Urothelium cell line (cell line): ENCODE results near the gene COTL1.
A peak's percentile ranks its signal among the peaks of the same experiment; 100 is the strongest.

Experiments
- DNase-seq: peaks from one replicate; pipeline ENCODE4 v3.0.0; 2011; ENCODE audit warnings: low spot score, mixed read lengths
- FAIRE-seq: peaks from 2 replicates; lab custom pipeline; 2011; peaks lifted over from hg19 to GRCh38; lab: Jason Lieb, UNC

COTL1 gene

DNA sequence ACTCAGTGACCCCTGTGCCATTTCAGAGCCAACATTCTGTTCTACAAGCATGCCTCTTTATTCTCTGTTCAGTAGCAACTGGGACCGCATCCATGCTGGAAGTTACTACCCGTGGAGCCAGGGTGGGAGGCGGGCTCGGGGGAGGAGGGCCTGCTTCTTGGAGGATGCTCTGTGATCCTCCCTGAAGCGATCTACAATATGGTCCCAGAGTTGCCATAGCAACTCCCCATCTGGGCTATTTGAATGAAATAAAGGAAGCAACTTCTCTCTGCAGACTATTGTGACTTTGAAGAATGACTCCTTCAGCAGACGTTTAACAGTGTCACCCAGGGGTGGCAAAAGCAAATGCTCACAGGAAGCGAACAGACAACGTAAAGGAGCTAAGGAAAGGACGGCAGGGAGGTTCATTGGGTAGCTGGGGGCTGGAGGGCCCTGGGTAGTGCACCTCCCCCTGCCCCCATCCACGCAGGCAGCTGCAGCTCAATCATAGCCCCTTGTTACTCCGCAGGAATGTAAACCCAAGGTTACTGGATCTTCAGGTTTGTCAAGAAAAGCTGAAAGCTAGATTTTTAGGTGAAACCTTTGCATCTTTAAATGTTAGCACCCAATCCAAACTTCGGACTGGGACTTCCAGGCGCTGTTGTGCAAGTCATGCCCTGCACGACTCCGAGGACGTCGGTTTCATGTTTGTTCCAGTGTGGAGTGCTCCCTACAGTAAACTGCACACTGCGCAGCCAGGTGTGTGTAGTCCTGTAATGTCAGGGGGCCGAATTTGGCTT lies 62.3 kb downstream of the COTL1 start:
- FAIRE-seq (no peak), DNase-seq (no peak)

DNA sequence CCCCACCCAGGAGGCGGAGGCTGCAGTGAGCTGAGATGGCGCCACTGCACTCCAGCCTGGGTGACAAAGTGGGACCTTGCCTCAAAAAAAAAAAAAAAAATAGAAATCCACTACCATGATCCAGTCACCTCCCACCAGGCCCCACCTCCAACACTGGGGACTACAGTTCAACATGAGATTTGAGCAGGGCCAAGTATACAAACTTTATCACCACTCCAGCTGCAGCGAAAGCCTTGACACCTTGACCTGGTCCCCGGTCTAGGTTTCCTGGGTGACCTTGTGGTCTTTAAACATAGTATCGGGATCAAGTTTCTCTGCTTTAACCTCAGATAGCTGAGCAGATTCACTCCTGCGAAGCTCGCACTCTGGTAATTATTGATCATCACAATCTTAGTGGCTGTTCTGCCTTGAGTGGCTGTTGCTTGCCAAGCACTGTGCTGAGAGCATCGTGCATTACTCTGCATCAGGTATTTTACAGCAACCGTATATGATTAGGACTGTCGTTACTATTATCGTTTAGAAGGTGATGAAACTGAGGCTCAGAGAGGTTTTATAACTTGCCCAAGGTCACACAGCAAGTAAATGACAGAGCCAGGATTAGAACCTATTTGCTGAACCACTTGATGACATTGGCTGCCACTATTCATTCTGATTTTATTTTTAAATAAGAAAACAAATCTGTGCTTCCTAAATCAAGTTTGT lies 63.1 kb downstream of the COTL1 start:
- no peak for FAIRE-seq

DNA sequence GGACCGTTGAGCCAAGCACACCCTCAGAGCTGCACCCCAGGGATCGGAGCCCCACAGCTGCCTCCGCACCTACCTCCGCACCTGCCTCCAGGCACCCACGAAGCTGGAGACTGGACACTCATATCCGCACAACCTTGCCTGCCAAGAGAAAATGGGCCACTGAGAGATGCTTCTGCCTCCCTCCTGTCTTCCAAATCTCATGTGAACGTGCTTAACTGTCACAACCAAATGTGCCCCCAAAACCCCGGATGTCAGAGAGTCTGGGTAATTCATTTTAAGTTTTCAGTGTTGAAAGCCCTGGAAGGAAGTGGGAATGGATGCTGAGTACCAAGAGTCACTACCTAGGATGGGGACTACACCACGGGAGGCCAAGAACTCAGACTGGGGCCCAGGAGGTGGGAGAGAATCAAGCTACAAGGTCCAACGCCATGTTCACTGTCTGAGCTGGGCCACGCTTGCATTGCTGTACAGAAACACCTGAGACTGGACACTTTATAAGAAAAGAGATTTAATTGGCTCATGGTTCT lies 63.9 kb downstream of the COTL1 start:
- FAIRE-seq (no peak), DNase-seq (no peak)

More for the DNA sequence above, 63.1 kb downstream of the COTL1 start:
- no peak for DNase-seq

DNA sequence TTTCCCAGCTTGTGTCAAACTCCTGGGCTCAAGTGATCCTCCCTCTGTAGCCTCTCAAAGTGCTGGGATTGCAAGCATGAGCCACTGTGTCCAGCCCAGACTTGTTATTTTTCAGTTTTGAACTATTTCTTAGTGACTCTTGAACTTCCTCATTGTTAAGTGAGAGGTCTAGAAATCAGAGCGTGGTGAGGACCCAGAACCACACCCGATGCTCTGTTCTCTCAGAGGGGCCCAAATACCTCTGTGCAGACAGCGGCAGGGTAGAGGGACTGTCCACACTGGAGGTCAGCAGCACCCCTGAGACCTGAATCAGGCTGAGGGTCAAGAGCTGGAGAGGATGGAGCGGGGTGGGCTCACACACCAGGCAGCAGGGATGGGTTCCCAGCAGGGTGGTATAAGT lies 65.7 kb downstream of the COTL1 start:
- DNase-seq (no peak), FAIRE-seq (no peak)

DNA sequence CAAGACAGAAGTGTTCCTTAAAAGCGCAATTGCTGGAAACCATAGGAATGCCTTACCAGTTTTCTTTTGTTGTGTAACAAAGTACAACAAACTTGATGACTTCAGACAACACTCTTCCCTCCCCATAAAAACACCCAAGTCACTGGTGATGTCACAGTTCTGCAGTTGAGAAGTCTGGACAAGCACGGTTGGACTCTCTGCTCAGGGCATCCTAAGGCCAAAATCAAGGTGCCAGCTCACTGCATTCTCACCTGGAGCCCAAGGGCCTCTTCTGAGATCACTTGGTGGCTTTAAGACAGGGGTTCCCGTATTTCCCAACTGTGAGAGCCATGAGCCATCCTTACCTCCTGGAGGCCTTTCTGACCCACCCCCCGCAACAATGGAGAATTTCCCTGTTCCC lies 67.8 kb downstream of the COTL1 start:
- FAIRE-seq (no peak), DNase-seq (no peak)

DNA sequence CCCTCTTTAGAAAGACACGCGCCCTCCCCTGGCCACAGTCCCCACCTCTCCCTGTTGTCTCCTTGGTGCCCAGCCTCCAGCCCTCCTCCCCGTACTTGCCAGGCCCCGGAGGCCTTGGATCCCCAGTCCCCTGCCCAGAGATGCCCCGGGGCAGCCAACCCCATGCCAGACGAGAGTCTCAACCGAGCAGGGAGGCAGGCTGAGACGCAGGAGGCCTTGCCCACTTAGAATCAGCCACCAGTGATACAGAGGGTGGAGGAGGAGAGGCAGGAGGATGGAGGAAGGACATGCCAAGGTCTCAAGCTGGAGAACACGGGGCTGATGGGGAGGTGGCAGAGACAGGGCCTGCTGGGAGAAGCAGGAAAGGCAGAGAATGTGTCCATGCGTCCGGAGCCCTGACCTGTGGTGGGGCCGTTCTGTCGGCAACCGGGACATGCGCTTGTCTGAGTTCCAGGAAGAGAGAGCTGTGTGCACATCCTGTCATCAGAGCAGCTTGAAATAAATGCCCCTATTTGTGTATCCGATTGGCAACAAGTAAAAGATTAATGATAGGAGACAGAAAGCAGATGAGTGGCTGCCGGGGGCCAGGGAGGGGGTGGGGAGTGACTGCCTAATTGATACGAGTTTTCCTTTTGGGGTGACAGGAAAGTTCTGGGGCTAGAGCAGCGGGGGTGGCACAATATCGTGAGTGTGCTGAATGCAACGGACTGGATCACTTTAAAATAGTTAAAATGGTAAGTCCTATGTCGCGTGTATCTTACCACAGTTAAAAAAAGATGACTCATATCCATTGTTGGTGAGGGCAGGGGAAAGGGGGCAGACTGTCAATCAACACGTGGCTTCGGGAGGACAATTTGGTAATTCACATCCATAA lies 68.7 kb downstream of the COTL1 start:
- DNase-seq (peak; percentile 35), FAIRE-seq (no peak)

DNA sequence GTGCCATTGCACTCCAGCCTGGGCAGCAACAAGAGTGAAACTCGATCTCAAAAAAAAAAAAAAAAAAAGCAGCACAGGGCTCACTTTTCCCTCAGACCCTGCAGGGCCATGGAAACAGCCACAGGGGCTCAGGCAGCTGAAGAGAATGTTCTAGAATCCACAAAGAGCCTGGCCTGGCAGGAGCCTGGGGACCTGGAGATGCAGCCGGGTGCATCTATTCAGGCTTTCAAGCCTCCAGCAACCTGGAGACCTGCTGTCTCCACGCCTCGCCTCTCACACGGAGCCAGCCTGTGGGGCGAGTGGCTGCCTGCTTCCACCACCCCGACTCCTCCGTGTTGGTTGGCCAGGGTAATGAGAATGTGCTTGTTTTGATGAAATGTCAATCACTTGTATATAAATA lies 69.4 kb downstream of the COTL1 start:
- DNase-seq (no peak), FAIRE-seq (no peak)

DNA sequence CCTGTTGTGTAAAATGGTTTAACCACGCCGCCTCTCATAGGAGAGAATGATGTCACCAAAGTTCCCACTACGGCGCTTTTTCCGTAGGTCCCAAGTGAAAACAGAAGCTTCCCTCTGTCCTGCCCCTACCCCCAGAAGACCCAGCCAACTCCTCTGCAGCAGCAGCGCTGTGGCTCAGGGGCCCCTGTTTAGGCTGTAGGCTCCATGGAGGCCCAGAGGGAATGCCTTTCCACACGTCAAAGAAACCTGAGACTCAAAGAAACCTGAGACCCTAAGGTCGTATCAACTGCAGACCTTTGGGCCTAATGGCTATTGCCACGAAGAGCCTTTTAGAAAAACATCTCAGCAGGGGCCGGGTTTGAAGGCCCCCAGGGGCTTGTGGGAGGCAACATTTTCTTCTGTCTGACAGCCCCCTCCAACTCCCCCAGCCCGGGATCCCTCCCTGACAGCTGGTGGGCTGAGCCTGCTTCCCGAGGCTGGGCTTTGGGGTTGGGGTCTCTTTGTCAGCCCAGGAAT lies 70.3 kb downstream of the COTL1 start:
- no peak for DNase-seq
- FAIRE-seq, result no peak

DNA sequence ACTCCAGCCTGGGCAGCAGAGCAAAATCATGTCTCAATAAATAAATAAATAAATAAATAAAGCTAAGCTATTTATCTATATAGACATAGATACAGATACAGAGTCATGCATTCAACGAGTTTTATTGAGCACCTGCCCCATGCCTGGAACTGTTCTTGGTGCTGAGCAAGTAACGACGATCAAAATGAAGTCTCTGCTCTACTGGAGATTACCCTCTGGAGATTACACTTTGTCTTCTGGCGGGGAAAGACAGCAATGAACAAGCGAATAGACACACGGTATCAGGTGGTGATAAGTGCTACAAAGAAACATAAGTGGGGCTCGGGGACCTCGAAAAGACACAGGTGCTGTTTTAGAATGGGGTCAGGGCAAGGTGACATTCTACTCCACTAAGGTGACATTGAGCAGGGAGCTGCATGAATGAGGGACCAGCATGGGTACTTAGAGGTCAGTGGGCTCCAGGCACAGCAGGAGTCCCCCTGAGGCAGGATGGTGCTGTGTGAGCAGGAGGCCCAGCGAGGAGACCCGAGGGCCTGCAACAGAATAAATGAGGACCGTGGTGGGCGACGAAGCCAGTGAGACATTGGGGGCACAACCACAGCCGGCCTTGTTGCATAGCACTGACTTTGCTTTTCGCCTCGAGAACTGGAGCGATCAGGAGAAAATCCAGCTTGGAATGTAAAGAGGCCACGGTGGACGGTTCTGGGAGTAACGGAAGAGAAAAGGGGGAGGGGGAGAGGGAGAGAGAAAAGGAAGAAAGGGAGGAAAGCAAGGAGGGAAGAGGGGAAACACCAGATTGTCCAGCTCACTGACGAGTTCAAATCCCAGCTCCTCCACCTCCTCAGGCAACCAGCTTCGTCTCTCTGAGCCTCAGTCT lies 71.0 kb downstream of the COTL1 start:
- no peak for FAIRE-seq
- no peak for DNase-seq

DNA sequence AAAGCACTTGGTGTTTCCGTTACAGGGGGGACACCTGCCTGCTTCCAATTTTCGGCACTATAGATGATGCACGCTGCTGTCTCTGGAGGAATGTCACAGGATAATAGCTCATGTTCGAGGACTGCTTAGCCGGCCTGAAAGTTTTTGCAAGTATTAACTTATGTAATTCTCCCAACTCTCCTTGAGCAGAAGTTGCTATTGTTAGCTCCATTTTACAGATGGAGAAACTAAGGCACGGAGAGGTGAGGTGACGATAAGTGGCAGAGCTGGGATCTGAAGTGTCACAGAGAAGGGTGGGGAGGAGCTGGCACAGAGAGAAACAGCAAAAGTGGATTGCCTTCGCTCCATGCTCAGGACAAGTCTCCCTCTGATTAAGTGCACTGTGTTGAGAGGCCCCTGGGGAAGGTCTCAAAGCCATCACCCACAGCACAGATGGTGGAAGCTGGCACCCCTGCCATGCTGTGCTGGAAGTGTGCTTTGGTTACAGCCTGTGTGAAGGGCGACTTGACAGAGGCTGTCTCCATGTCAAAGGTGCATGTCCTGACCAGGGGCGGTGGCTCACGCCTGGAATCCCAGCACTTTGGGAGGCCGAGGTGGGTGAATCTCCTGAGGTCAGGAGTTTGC lies 72.7 kb downstream of the COTL1 start:
- FAIRE-seq, result no peak
- DNase-seq, result no peak

DNA sequence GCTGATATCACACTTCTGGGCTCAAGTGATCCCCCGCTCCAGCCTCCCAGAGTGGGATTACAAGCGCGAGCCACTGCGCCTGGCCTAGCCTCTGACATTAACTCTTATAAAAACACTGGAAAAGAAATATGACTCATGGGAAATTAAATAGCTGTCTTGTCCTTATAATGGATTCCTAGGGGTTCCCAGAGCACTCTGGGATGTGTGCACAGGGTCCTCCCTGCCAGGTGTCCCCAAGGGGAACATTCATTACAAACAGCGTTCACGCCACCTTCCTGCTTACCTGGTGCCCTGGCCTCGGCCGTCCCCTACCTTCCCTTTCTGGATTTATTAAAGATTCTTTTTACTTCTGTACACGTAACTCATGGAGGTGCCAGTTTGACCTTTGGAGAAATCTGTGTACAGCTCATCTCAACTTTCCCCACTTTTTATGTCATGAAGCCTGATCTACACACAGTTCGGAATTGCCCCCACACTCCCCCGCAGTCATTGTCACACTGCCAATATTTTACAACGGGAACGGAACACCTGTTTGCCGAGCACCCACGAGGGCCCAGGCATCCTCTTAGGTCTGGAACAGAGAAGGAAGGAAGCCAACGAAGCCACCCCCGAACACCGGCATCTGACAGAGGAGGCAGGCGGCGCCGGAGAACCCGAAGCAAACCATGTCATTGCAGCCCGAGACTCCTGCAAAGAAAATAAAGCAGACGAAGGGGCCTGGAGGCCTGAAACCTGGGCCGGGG lies 73.7 kb downstream of the COTL1 start:
- DNase-seq (peak; percentile 36), FAIRE-seq (no peak)

DNA sequence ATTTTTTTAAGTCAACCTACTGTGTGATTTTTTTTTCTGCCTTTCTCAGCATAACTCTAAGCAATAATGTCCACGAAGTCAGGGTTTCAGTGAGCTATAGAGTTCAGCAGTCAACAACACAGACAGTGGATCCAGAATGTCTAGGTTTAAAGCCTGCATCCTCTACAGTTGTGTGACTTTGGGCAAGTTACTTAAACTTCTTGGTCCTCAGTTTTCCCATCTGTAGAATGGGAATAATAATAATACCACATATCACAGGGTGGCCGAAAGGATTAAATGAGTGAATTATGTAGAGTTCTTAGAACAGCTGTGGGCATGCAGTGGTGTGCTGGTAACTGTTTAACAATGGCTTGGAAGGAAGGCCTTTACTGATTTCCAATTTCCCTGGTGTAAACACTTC lies 74.6 kb downstream of the COTL1 start:
- FAIRE-seq (no peak), DNase-seq (no peak)

DNA sequence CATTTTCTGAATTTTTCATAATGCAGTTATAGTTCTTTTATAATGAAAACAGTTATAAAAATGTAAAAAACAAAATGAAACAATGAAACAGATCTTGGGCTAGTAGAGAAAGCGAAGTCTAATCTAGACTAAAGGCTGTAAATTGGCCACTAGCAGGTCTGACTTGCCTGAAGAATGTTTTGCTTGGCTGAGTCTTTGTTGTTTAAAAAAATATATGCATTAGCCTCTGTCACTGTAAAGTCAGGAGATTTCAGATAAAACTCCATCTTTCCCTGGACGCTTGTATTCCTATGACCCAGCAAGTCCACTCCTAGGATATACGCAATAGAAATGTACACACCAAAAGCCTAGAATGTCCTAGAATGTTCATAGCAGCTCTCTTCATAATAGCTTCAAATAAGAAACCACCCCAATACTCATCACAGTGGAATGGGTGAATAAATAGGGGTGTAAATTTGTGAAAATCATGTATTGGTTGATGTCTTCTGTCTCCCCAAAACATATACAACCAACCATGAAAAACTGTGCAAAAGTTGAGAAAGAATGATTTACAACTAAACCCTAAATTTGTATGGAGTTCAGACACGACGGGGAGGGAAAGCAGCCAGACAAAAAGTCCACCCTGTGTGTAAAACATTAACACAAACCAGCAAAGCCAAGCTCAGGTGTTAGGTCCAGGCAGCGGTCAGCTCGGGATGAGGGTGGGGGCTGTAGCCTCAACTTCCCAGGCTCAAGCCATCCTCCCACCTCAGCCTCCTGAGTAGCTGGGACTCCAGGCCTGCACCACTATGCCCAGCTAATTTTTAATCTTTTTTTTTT lies 75.7 kb downstream of the COTL1 start:
- no peak for FAIRE-seq

DNA sequence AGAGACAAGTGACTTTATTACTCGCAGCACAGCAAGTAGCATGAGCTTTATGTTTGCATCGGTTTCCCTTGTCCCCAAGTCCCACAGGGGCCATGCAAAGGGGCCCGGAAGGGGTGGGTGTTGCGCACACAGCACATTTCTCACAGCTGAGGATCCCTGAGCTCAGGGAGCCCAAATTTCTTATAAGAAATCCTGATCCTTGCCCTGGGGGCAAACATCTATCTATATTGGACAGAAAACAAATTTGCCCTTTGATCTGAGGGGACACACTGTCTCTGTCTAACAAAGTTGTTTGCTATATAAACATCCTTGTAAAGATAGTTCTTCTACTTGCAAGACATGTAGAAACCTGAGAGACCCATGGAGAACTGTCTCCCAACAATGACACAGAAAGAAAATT lies 77.7 kb downstream of the COTL1 start:
- DNase-seq (no peak), FAIRE-seq (no peak)

More for the DNA sequence above, 75.7 kb downstream of the COTL1 start:
- DNase-seq, result no peak

DNA sequence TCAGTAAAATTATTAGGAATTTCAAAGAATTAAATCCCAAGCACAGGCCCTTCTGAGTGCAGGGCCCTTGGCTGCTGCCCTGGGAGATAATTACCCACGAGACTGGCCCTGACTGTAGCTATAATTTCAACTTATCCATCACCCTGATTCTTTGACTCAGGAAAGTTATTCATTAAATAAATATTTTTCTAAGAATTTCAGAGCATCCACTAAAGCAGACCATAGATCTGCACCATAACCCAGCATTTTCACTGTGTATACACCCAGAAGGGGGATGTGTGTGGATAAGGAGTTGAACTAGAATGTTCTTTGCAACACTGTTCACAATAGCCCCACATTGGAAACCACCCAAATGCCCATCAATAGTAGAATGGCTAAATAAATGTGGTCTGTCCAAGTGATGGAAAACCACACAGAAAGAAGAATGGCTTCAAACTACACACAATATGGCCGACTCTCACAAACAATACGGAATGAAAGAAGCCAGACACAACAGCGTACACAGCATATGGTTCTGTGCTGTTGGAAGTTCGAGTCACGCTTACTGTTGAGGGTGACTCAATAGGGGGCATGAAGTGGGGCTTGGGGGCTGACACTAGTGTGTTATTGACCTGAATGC lies 79.5 kb downstream of the COTL1 start:
- DNase-seq (no peak), FAIRE-seq (no peak)

DNA sequence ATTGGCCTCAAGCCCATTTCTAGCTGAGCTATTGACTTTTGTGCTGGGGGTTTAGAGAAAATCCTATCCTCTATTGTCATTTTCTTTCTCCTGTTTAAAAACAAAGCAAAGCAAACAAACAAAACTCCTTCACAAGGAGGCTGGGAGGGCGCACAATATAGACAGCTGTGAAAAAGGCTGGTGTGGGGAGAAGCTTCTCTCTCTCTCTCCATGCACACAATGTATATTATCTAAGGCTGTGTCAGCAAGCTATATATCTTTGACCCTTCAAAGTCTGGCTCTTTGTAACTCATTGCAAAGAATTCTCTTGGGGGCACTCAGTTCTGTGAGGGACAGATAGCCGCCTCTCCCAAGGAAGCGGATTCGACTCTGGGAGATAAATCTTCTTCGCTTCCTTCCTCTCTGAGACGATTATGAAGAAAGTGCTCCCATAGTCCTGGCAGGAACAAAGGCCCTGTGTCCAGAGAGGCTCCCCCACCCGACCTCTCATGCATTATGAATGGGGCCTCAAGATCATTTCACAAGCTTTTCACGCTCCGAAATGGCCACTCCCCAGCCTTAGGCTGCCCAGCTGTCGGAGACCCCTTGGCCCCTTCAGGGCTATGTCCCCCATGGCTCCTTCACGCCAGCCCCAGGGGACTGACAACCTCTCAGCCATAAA lies 80.3 kb downstream of the COTL1 start:
- no peak for FAIRE-seq

DNA sequence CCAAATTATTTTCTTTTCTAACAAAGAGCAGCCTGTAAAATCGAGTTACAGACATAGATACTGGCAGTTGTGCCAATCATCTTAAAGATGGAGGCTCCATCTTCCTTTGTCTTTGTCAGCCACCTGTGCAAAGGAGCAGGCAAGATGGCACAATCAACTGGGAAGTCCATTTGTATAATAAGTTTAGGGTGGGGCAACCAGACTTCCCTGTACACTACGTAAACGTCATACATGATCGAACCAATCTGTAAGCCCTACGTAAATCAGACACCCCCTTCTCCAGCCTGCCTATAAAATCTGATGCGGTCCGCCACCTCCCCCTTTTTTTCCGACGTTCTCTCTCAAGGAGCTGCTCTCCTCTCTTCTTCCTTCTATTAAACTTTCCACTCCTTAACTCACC lies 82.0 kb downstream of the COTL1 start:
- no peak for FAIRE-seq

More for the DNA sequence above, 80.3 kb downstream of the COTL1 start:
- DNase-seq, result no peak

More for the DNA sequence above, 82.0 kb downstream of the COTL1 start:
- no peak for DNase-seq
